ENCODE data around the gene AGPAT3. TPM values are rescaled to one million over a fixed set of nuclear protein-coding genes. Genes with fewer than 3 reads are reported as not detected.

AGPAT3 gene
- total RNA-seq, 1 donor from 2014 or later = 107 TPM

DNA sequence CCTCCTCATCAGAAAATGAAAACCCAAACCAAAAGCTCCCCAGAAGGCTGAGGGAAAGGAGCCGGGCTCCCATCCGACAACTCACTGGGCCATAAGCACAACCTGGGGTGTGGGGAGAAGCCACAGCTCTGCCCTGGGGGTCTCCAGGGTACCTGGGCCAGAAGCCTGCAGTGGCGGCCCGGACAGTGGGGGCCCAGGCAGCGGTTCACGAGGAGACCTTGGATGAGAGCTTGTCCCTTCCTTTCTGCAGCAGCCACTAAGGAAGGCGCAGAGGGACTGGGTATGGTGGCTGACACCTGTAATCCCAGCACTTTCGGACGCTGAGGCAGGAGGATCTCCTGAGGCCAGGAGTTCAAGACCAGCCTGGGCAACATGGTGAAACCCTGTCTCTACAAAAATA, 129.6 kb downstream of the AGPAT3 start:
- no peak for DNase-seq (ENCODE audit: low spot score)

GRCh38 chr21:43995521-43996105, 130.6 kb downstream of the AGPAT3 start:
- no peak for DNase-seq (ENCODE audit: low spot score)

- no peak for DNase-seq (ENCODE audit: low spot score)
These were observed 133.0 kb downstream of the AGPAT3 start for GRCh38 chr21:43997766-43998742.

GRCh38 chr21:44000360-44000759, 135.3 kb downstream of the AGPAT3 start:
- no peak for DNase-seq (ENCODE audit: low spot score)

- DNase-seq (ENCODE audit: low spot score) = no peak
These were observed 137.5 kb downstream of the AGPAT3 start for GRCh38 chr21:44002511-44002910.

DNA sequence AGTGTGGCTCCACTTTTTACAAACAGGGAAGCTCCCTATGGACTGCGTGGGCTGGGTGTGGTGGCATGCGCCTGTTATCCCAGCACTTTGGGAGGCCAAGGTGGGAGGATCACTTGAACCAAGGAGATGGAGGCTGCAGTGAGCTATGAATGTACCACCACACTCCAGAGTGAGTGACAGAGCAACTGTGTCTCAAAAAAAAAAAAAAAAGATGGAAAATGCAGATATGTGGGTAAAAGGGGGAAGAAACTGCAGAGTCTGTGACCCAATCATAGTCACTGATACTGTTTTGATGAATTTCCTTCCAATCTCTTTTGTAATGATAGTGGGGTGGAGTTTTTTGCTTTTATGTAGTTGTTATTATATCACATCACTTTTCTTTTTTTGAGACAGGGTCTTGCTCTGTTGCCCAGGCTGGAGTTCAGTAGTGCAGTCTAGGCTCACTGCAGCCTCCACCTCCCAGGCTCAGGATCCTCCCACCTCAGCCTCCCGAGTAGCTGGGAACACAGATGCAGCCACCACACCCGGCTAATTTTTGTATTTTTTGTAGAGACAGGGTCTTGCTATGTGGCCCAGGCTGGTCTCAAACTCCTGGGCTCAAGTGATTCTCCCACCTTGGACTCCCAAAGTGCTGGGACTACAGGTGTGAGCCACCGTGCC, 138.4 kb downstream of the AGPAT3 start:
- no peak for DNase-seq (ENCODE audit: low spot score)

DNA sequence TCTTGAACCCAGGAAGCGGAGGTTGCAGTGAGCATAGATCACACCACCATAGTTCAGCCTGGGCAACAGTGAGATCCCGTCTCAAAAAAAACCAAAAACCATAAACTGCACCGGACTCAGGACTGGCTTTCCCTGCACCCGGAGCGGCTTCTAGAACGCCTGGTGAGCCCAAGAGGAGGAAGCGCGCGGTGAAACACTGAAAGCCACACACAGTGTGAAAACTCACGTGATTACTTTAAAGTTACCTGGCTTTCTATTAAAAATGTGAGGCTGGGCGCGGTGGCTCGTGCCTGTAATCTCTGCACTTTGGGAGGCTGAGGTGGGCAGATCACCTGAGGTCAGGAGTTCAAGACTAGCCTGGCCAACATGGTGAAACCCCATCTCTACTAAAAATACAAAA, 140.0 kb downstream of the AGPAT3 start:
- no peak for DNase-seq (ENCODE audit: low spot score)

DNA sequence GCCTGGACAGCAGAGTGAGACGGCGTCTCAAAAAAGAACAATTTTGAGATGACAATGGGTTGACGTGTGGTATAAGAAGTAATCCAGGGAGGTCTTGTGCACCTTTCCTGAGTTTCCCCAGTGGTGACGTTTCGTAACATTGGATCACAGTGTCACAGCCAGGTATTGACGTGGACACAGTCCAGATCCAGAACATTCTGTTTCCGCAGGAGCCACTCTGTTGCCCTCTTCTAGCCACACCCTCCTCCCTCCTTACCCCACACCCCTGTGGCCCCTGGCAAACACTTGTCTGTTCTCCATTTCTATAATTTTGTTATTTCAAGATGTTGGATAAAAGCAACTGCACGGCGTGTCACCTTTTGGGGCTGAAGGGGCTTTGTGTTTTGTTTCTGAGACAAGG, 140.6 kb downstream of the AGPAT3 start:
- peak; percentile 45 for DNase-seq (ENCODE audit: low spot score)

- peak; percentile 73 for DNase-seq (ENCODE audit: low spot score)
These were observed 141.1 kb downstream of the AGPAT3 start for GRCh38 chr21:44006017-44006619.

GRCh38 chr21:44006656-44007055, 141.6 kb downstream of the AGPAT3 start:
- peak; percentile 35 for DNase-seq (ENCODE audit: low spot score)

DNA sequence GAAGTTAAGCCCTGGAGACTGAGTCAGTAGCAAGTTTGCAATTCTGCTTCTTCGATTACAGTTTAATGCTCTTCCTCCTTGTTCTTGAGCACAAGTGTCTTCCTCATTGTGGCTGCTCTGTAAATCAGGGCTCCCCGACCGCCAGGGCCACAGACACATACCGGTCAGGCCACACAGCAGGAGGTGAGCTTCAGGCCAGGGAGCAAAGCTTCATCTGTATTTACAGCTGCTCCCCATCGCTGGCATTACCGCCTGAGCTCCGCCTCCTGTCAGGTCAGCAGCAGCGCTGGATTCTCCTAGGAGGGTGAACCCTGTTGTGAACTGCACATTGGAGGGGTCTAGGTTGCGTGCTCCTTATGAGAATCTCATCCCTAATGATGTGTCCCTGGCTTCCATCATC, 145.4 kb downstream of the AGPAT3 start:
- no peak for DNase-seq (ENCODE audit: low spot score)

DNA sequence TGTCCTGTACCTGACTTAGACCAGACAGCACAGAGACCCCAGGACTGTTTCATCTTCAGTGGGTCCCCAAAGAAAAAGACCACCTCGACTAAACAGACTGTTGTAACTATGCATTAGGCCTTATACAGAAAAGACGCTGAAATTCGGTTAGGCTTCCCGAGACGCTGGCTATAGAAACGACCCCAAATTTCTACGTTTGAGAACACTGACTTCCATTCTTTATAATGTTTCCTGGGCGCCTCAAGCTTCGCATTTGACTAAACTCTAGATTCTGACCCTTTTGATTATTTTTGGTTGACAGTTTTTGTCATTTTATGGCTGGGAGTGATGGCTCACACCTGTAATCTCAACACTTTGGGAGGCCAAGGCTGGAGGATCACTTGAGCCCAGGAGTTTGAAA, 146.1 kb downstream of the AGPAT3 start:
- no peak for DNase-seq (ENCODE audit: low spot score)

DNA sequence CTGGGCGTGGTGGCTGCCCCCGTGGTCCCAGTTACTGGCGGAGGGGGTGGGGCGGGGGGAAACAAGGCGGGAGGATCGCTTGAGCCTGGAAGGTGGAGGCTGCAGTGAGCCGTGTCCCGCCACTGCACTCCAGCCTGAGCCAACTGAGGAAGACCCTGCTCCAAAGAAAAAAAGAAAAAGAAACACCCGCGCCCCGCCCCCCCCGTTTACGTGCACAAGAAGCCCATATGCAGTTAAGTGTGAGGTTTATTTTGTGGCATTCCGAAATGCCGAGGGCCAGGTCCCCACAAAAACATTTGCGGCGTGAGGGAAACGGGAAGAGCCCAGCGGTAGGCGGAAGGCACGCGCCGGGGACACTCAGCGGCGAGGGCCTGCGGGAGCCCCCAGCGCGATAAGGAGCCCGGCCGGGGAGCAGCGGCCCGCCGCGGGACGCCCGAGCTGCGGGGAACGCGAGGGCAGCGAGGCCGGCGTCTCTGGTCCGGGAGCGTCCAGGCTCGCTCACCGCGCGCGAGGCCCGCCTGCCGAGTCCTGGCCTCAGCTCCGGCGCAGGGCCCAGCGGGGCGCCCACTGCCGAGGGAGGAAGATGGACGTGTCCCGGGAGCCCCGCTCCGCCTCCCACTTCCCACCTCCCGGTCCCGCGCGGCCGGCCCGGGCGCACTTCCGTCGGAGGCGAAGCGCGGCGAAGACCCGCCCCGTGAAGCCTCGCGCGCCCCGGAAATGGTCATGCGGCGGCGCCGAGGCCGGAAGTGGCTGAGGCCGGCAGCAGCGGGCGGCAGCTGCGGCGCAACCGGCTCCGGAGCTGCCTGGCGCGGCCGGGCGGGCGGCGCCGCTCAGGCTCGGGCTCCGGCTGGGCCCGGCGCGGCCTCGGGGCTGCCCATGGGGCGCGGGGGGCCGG, 146.8 kb downstream of the AGPAT3 start, which contains the start of gene TRAPPC10:
TRAPPC10 (plus strand) TSS at position 731 of the 895 bp plus-strand sequence. CDS start 185 bp downstream, outside the sequence.
- peak; percentile 83 for DNase-seq (ENCODE audit: low spot score)

- peak; percentile 48 for DNase-seq (ENCODE audit: low spot score)
These were observed 147.7 kb downstream of the AGPAT3 start for GRCh38 chr21:44012474-44013379.

GRCh38 chr21:44013380-44014088, 148.5 kb downstream of the AGPAT3 start:
- no peak for DNase-seq (ENCODE audit: low spot score)

DNA sequence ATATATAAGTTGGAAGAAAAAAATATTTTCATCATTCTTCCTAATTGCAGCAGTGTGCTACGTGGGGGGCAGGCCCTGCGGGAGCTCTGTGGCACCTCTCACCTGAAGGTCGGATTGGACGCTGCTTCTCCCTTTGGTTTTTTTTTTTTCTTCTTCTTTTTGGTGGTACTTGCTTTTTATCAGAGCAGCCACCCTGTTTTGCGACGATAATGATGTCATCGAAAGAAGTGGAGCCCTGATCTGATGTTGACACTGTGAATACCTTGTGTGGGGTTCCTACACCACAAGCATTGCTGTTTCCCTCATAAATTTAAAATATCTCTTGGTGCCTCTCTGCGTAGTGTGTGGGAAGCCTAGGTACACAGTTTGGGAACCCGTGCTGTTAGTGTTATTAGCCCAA, 152.6 kb downstream of the AGPAT3 start:
- DNase-seq (ENCODE audit: low spot score) = no peak

GRCh38 chr21:44018127-44018526, 153.1 kb downstream of the AGPAT3 start:
- DNase-seq (ENCODE audit: low spot score) = no peak

- no peak for DNase-seq (ENCODE audit: low spot score)
These were observed 154.0 kb downstream of the AGPAT3 start for GRCh38 chr21:44018813-44019567.

Measured in mucosa of gallbladder (tissue), 1 donor.